ENCODE data around the gene AFP.

DNA sequence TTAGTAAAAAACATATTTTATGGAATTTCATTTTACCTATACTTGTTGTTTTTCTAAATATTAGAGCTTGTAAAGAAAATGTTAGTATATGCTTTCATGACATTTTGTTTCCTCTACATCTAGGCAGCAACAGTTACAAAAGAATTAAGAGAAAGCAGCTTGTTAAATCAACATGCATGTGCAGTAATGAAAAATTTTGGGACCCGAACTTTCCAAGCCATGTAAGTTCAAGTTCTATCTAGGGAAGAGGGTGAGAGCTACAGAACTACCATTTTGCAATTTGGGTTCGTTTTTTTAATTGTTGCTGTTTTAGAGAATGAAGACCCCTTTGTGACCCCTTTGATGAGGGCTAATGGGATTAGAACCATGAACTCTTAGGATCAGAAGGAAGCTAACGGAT is 7.2 kb downstream of the AFP start:
- TF ChIP-seq, protein P1, sequence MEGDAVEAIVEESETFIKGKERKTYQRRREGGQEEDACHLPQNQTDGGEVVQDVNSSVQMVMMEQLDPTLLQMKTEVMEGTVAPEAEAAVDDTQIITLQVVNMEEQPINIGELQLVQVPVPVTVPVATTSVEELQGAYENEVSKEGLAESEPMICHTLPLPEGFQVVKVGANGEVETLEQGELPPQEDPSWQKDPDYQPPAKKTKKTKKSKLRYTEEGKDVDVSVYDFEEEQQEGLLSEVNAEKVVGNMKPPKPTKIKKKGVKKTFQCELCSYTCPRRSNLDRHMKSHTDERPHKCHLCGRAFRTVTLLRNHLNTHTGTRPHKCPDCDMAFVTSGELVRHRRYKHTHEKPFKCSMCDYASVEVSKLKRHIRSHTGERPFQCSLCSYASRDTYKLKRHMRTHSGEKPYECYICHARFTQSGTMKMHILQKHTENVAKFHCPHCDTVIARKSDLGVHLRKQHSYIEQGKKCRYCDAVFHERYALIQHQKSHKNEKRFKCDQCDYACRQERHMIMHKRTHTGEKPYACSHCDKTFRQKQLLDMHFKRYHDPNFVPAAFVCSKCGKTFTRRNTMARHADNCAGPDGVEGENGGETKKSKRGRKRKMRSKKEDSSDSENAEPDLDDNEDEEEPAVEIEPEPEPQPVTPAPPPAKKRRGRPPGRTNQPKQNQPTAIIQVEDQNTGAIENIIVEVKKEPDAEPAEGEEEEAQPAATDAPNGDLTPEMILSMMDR (IDR thresholded peaks at IDR 0.05; ENCODE audit: control extremely low read depth in 1 of 3, insufficient read depth in 1 of 3, low read depth in 1 of 3, low read length in 3 of 3) = no peak
- TF ChIP-seq EP300 (IDR thresholded peaks at IDR 0.05; ENCODE audit: borderline replicate concordance in 1 of 2, low read depth in 2 of 2, low read length in 2 of 2) (no peak), ASH2L (IDR thresholded peaks at IDR 0.05; ENCODE audit: low read length) (no peak), POLR2AphosphoS5 (IDR thresholded peaks at IDR 0.05; ENCODE audit: low read depth, low read length) (no peak), RAD21 (IDR thresholded peaks at IDR 0.05 in 1 of 2, conservative IDR thresholded peaks at IDR 0.05 in 1 of 2; ENCODE audit: low read depth in 2 of 2, low read length in 2 of 2) (no peak), ZNF274 (IDR thresholded peaks at IDR 0.05; ENCODE audit: borderline replicate concordance, extremely low read depth, low read length) (no peak), CREB1 (IDR thresholded peaks at IDR 0.05) (no peak), HDAC6 (IDR thresholded peaks at IDR 0.05; ENCODE audit: low read depth, low read length) (no peak), JUND (IDR thresholded peaks at IDR 0.05; ENCODE audit: low read length) (no peak), POLR2A (IDR thresholded peaks at IDR 0.05; ENCODE audit: control extremely low read depth in 1 of 2, low read depth in 2 of 2, low read length in 2 of 2) (no peak), SP1 (IDR thresholded peaks at IDR 0.05; ENCODE audit: low read depth, low read length) (no peak)
- TF ChIP-seq, protein P2, sequence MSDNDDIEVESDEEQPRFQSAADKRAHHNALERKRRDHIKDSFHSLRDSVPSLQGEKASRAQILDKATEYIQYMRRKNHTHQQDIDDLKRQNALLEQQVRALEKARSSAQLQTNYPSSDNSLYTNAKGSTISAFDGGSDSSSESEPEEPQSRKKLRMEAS (IDR thresholded peaks at IDR 0.05) = no peak
